Caco-2 (cell line): ENCODE results near the gene ZFP3. TPM values are rescaled to one million over a fixed set of nuclear protein-coding genes. Genes with fewer than 3 reads are reported as not detected.
"Not testable (repeated sequence)": the region's sequence is repeated elsewhere in the genome, so short reads cannot be mapped to it uniquely, and the experiment has no call there.

ENCODE experiments used
- BruUV-seq: library from RNA; stranded (reverse); fragments of 400-500 nt; replicated peaks from 2 replicates; lab custom pipeline; 2021; lab: Mats Ljungman, UMichigan
- CTCF ChIA-PET: fragments of 300-600 bp; sonication (Branson Sonifier 250); formaldehyde crosslinking; loops from one replicate; lab custom pipeline; 2022; ENCODE audit warnings: antibody characterized with exemption; lab: Charles Lee
- POLR2A ChIA-PET: fragments of 300-600 bp; sonication (Branson Sonifier 250); formaldehyde crosslinking; loops from one replicate; lab custom pipeline; 2022; ENCODE audit warnings: antibody characterized with exemption; lab: Charles Lee
- DNase-seq, 2 experiments: peaks; one replicate each; pipeline versions ENCODE4 v3.0.0 to v3.0.0-alpha.2; 2020 to 2022
- H3K27me3 ChIP-seq: replicated peaks from 2 replicates; pipeline ENCODE4 v1.6.0; 2011; ENCODE audit warnings: low read length; ENCODE audit not compliant: control insufficient read depth, insufficient read depth
- H3K36me3 ChIP-seq: 2 replicates; pipeline ENCODE4 v1.5.1; 2011; ENCODE audit warnings: low read length; ENCODE audit not compliant: control insufficient read depth, insufficient read depth
- H3K4me1 ChIP-seq: fragments of 250-450 bp; sonication (Bioruptor Pico); 2 replicates; pipeline ENCODE4 v1.5.1; 2020; ENCODE audit warnings: mild to moderate bottlenecking
- H3K4me3 ChIP-seq: 2 replicates; pipeline ENCODE4 v1.5.1; 2011; ENCODE audit warnings: low read depth, mild to moderate bottlenecking, control low read depth, low read length
- H3K9me3 ChIP-seq: fragments of 250-450 bp; sonication (Bioruptor Pico); 2 replicates; pipeline ENCODE4 v1.5.1; 2020; ENCODE audit warnings: mild to moderate bottlenecking, moderate library complexity
- H3K27ac Mint-ChIP-seq: one replicate; pipeline ENCODE4 v1.8.0; 2022; ENCODE audit warnings: mixed read lengths; ENCODE audit not compliant: unreplicated experiment
- H3K27me3 Mint-ChIP-seq: one replicate; pipeline ENCODE4 v1.8.0; 2022; ENCODE audit warnings: mixed read lengths; ENCODE audit not compliant: insufficient read depth, unreplicated experiment
- H3K36me3 Mint-ChIP-seq: one replicate; pipeline ENCODE4 v1.8.0; 2022; ENCODE audit warnings: mild to moderate bottlenecking, mixed read lengths; ENCODE audit not compliant: insufficient read depth, unreplicated experiment
- H3K4me1 Mint-ChIP-seq: one replicate; pipeline ENCODE4 v1.8.0; 2022; ENCODE audit warnings: low read depth, mixed read lengths; ENCODE audit not compliant: unreplicated experiment
- H3K4me3 Mint-ChIP-seq: one replicate; pipeline ENCODE4 v1.8.0; 2022; ENCODE audit warnings: mild to moderate bottlenecking, moderate library complexity, mixed read lengths; ENCODE audit not compliant: unreplicated experiment
- H3K9me3 Mint-ChIP-seq: one replicate; pipeline ENCODE4 v1.8.0; 2022; ENCODE audit warnings: mixed read lengths; ENCODE audit not compliant: unreplicated experiment
- CTCF ChIP-seq, 2 experiments: fragments of 200-600 bp in 1 of 2; IDR thresholded peaks; 1 replicate in 1 of 2; 2 replicates in 1 of 2; pipeline versions ENCODE4 v1.5.1 to v1.8.0; 2011 to 2022; ENCODE audit warnings: antibody characterized with exemption in 1 of 2, control low read depth in 1 of 2, inconsistent platforms in 1 of 2, low read depth in 1 of 2, low read length in 1 of 2, mild to moderate bottlenecking in 1 of 2, moderate library complexity in 1 of 2; ENCODE audit not compliant: insufficient read depth in 1 of 2, severe bottlenecking in 1 of 2, unreplicated experiment in 1 of 2
- intact Hi-C: fragments of 100-400 bp; cut with micrococcal nuclease; formaldehyde crosslinking; loops from one replicate; pipeline ENCODE4 v1.10.0; 2022; ENCODE audit not compliant: unreplicated experiment
- total RNA-seq: library from RNA; stranded (reverse); gene quantifications from 2 replicates; pipeline ENCODE4 v1.2.3, GENCODE V29; 2022

The ZFP3 gene
- total RNA-seq, 1 experiment from 2014 or later: 3.7 TPM

- DNase-seq: no peak
- Mint-ChIP-seq H3K4me1 (no peaks in the 10 kb centered on the region), H3K9me3 (no peaks in the 10 kb centered on the region), H3K27me3 (no peaks in the 10 kb centered on the region), H3K4me3 (no peak overlapping the region), H3K36me3 (no peaks in the 10 kb centered on the region), H3K27ac (no peak overlapping the region)
- Histone ChIP-seq H3K4me3 (no peak overlapping the region), H3K4me1 (no peaks in the 10 kb centered on the region), H3K27me3 (no peaks in the 10 kb centered on the region), H3K36me3 (no peaks in the 10 kb centered on the region), H3K9me3 (no peaks in the 10 kb centered on the region)
- TF ChIP-seq CTCF (IDR thresholded peaks at IDR 0.05; ENCODE audit: insufficient read depth in 1 of 2, low read depth in 1 of 2, low read length in 1 of 2, severe bottlenecking in 1 of 2, unreplicated experiment in 1 of 2): no peak
- ChIA-PET CTCF (no interaction called here), POLR2A (no interaction called here)
- BruUV-seq: no TSS peak
- intact Hi-C loops: no loop called here
Measured at GRCh38 chr17:5131146-5131715, 53.0 kb downstream of the ZFP3 start.

GRCh38 chr17:5131799-5132502 lies 53.7 kb downstream of the ZFP3 start:
- H3K27me3 ChIP-seq, DNase-seq, CTCF ChIA-PET, POLR2A ChIA-PET, H3K9me3 ChIP-seq, H3K27ac Mint-ChIP-seq, H3K4me3 Mint-ChIP-seq, BruUV-seq, intact Hi-C loops, H3K4me1 Mint-ChIP-seq, H3K36me3 ChIP-seq, H3K4me3 ChIP-seq, H3K27me3 Mint-ChIP-seq, H3K36me3 Mint-ChIP-seq, H3K9me3 Mint-ChIP-seq, H3K4me1 ChIP-seq: not testable (repeated sequence)

- H3K4me3 Mint-ChIP-seq, BruUV-seq, CTCF ChIA-PET: not testable (repeated sequence)
Measured at GRCh38 chr17:5132503-5133225, 54.4 kb downstream of the ZFP3 start.

GRCh38 chr17:5133311-5133710 lies 55.0 kb downstream of the ZFP3 start:
- no peaks in the 10 kb centered on the region for H3K27me3 ChIP-seq
- H3K4me1 ChIP-seq: no peaks in the 10 kb centered on the region
- no peak overlapping the region for H3K4me3 Mint-ChIP-seq
- no peak overlapping the region for H3K4me3 ChIP-seq
- no TSS peak for BruUV-seq
- H3K36me3 ChIP-seq: no peaks in the 10 kb centered on the region
- no peaks in the 10 kb centered on the region for H3K27me3 Mint-ChIP-seq
- H3K9me3 Mint-ChIP-seq: no peaks in the 10 kb centered on the region
- no peaks in the 10 kb centered on the region for H3K9me3 ChIP-seq
- TF ChIP-seq CTCF (IDR thresholded peaks at IDR 0.05; ENCODE audit: insufficient read depth in 1 of 2, low read depth in 1 of 2, low read length in 1 of 2, severe bottlenecking in 1 of 2, unreplicated experiment in 1 of 2): no peak
- no peak for DNase-seq
- H3K27ac Mint-ChIP-seq: no peak overlapping the region
- H3K36me3 Mint-ChIP-seq: no peaks in the 10 kb centered on the region
- CTCF ChIA-PET: no interaction called here
- intact Hi-C loops: no loop called here
- H3K4me1 Mint-ChIP-seq: no peaks in the 10 kb centered on the region
- POLR2A ChIA-PET: no interaction called here

More at GRCh38 chr17:5132503-5133225, 54.4 kb downstream of the ZFP3 start:
- H3K36me3 Mint-ChIP-seq, H3K4me1 ChIP-seq, H3K27ac Mint-ChIP-seq, POLR2A ChIA-PET, H3K9me3 ChIP-seq, H3K36me3 ChIP-seq, H3K9me3 Mint-ChIP-seq, H3K4me3 ChIP-seq, intact Hi-C loops, H3K4me1 Mint-ChIP-seq, H3K27me3 Mint-ChIP-seq, H3K27me3 ChIP-seq: not testable (repeated sequence)
- DNase-seq: peak in 1 of 2 experiments; percentile 5

- H3K9me3 Mint-ChIP-seq, H3K27me3 Mint-ChIP-seq, H3K36me3 Mint-ChIP-seq, CTCF ChIA-PET, POLR2A ChIA-PET, BruUV-seq, H3K4me1 ChIP-seq, DNase-seq, intact Hi-C loops, H3K36me3 ChIP-seq, H3K27me3 ChIP-seq, H3K4me3 Mint-ChIP-seq, H3K9me3 ChIP-seq, H3K4me1 Mint-ChIP-seq, H3K4me3 ChIP-seq, H3K27ac Mint-ChIP-seq: not testable (repeated sequence)
Measured at GRCh38 chr17:5133961-5134360, 55.7 kb downstream of the ZFP3 start.
